Measurements from ENCODE around the gene FAM53A.

Gene FAM53A

DNA sequence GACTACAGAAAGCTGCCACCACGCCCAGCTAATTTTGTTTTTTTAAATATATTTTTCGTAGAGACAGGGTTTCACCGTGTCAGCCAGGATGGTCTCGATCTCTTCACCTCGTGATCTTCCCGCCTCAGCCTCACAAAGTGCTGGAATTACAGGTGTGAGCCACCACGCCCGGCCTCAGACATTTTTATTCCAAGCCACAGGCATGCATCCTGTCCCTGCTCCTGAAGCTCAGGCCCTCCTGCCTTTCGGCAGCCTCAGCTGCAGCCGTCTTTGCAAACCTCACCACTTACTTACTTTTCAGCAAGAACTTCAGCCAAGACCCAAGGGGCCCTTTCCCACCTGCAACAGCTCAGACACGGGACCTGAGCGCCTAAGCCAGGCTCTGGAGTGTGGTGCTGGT lies 26.0 kb downstream of the FAM53A start (continued):
- TF ChIP-seq, protein P1, sequence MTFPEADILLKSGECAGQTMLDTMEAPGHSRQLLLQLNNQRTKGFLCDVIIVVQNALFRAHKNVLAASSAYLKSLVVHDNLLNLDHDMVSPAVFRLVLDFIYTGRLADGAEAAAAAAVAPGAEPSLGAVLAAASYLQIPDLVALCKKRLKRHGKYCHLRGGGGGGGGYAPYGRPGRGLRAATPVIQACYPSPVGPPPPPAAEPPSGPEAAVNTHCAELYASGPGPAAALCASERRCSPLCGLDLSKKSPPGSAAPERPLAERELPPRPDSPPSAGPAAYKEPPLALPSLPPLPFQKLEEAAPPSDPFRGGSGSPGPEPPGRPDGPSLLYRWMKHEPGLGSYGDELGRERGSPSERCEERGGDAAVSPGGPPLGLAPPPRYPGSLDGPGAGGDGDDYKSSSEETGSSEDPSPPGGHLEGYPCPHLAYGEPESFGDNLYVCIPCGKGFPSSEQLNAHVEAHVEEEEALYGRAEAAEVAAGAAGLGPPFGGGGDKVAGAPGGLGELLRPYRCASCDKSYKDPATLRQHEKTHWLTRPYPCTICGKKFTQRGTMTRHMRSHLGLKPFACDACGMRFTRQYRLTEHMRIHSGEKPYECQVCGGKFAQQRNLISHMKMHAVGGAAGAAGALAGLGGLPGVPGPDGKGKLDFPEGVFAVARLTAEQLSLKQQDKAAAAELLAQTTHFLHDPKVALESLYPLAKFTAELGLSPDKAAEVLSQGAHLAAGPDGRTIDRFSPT (tag by site-specific recombination; IDR thresholded peaks at IDR 0.05), result no peak
- TF ChIP-seq YY1 (tag by site-specific recombination; IDR thresholded peaks at IDR 0.05), result no peak
- no peak for TF ChIP-seq GLIS1 (tag by site-specific recombination; IDR thresholded peaks at IDR 0.05)
- TF ChIP-seq, protein P2, sequence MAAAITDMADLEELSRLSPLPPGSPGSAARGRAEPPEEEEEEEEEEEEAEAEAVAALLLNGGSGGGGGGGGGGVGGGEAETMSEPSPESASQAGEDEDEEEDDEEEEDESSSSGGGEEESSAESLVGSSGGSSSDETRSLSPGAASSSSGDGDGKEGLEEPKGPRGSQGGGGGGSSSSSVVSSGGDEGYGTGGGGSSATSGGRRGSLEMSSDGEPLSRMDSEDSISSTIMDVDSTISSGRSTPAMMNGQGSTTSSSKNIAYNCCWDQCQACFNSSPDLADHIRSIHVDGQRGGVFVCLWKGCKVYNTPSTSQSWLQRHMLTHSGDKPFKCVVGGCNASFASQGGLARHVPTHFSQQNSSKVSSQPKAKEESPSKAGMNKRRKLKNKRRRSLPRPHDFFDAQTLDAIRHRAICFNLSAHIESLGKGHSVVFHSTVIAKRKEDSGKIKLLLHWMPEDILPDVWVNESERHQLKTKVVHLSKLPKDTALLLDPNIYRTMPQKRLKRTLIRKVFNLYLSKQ (tag by site-specific recombination; IDR thresholded peaks at IDR 0.05; ENCODE audit: borderline replicate concordance), result no peak
- TF ChIP-seq ZNF558 (tag by site-specific recombination; IDR thresholded peaks at IDR 0.05), result no peak
- TF ChIP-seq KLF8 (tag by site-specific recombination; IDR thresholded peaks at IDR 0.05), result no peak

DNA sequence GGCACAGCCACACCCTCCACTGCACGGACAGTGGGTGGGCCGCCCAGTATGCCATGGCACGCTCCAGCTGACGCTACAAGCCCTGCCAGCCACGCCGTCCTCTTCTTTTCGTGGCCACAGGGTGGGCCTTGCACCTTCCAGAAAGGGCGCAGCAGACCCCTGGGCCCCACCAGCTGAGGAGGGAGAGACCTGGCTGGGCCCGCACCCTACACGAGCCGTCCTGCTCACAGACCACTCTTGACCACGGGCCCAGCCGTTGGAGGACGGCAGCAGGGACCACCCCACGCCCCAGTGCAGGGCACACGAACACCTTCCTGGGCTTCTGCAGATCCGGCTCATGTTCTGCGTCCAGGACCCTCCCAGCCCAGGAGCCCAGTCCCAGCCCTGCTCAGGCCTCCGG lies 27.1 kb downstream of the FAM53A start:
- Histone ChIP-seq H3K4me3 (ENCODE audit: low read depth, low read length) (no peak overlapping the region), H3K9me3 (ENCODE audit: control insufficient read depth, insufficient read depth, low read depth, low read length) (no peaks in the 10 kb centered on the region), H3K4me1 (ENCODE audit: control insufficient read depth, insufficient read depth, low read length) (no peaks in the 10 kb centered on the region), H3K36me3 (ENCODE audit: control insufficient read depth in 2 of 2, insufficient read depth in 1 of 2, low read length in 2 of 2) (no peaks in the 10 kb centered on the region), H3K27ac (ENCODE audit: extremely low read depth, low read depth, low read length) (no peak overlapping the region)
- ChIA-PET POLR2A (no interaction called here), CTCF (no interaction called here)
- TF ChIP-seq ZNF433 (tag by site-specific recombination; IDR thresholded peaks at IDR 0.05; ENCODE audit: low read depth) (no peak), MZF1 (tag by site-specific recombination; IDR thresholded peaks at IDR 0.05; ENCODE audit: borderline replicate concordance) (no peak), ZNF558 (tag by site-specific recombination; IDR thresholded peaks at IDR 0.05) (no peak)

DNA sequence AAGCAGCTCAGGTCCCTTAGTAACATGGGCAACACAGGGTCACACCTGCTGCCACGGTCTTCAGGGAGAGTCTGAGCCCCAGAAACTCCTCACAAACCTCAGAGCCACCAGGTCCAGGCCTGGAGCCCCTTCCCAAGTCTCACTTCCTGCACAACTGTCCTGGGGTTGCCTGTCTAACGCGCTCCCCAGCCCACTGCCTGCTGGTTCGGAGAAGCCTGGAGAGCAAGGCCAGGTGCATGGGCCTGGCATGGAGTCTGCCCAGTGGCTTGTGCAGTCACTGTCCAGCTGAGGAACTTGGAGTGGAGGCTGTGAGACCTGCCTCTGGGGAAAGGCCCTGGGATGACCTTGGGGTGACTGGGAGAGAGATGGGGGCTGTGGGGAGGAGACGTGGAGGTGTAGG lies 28.0 kb downstream of the FAM53A start:
- TF ChIP-seq ZNF121 (tag by site-specific recombination; IDR thresholded peaks at IDR 0.05) (no peak), ZNF560 (tag by site-specific recombination; IDR thresholded peaks at IDR 0.05; ENCODE audit: borderline replicate concordance) (no peak), ZNF292 (tag by site-specific recombination; IDR thresholded peaks at IDR 0.05; ENCODE audit: borderline replicate concordance, low read depth) (no peak)
- no peaks in the 10 kb centered on the region for H3K4me1 ChIP-seq (ENCODE audit: control insufficient read depth, insufficient read depth, low read length)
- POLR2A ChIA-PET, result no interaction called here
- CTCF ChIA-PET, result no interaction called here
- no peak overlapping the region for H3K4me3 ChIP-seq (ENCODE audit: low read depth, low read length)
- no peak overlapping the region for H3K27ac ChIP-seq (ENCODE audit: extremely low read depth, low read depth, low read length)
- H3K36me3 ChIP-seq (ENCODE audit: control insufficient read depth in 2 of 2, insufficient read depth in 1 of 2, low read length in 2 of 2), result no peaks in the 10 kb centered on the region
- H3K9me3 ChIP-seq (ENCODE audit: control insufficient read depth, insufficient read depth, low read depth, low read length), result no peaks in the 10 kb centered on the region

DNA sequence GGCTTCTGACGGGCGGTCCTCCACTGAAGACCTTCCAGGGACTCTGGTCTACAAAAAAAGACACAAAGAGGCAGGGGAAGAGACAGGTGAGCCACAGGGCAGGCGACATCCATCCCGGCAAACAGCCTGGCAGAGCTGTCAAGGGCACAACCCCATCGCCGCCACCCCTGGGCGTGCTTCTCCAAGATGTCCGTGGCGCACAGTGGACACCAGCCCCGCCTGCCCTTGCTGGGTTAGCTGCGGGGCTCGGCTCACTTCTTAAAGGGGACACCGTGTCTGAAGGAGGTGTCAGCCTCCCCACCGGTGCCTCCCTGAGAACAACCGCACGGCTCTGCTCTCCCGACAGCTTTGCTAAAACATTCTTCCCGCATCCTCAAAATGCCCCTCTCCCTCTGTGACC lies 28.4 kb downstream of the FAM53A start:
- ChIA-PET CTCF (no interaction called here), POLR2A (no interaction called here)
- TF ChIP-seq ZNF433 (tag by site-specific recombination; IDR thresholded peaks at IDR 0.05; ENCODE audit: low read depth) (no peak), ZNF211 (tag by site-specific recombination; IDR thresholded peaks at IDR 0.05; ENCODE audit: low read depth) (no peak), ZNF670 (tag by site-specific recombination; IDR thresholded peaks at IDR 0.05; ENCODE audit: low read depth) (no peak)
- no peak overlapping the region for H3K4me3 ChIP-seq (ENCODE audit: low read depth, low read length)
- H3K27ac ChIP-seq (ENCODE audit: extremely low read depth, low read depth, low read length), result no peak overlapping the region
- H3K9me3 ChIP-seq (ENCODE audit: control insufficient read depth, insufficient read depth, low read depth, low read length), result no peaks in the 10 kb centered on the region
- H3K36me3 ChIP-seq (ENCODE audit: control insufficient read depth in 2 of 2, insufficient read depth in 1 of 2, low read length in 2 of 2), result no peaks in the 10 kb centered on the region
- H3K4me1 ChIP-seq (ENCODE audit: control insufficient read depth, insufficient read depth, low read length), result no peaks in the 10 kb centered on the region

DNA sequence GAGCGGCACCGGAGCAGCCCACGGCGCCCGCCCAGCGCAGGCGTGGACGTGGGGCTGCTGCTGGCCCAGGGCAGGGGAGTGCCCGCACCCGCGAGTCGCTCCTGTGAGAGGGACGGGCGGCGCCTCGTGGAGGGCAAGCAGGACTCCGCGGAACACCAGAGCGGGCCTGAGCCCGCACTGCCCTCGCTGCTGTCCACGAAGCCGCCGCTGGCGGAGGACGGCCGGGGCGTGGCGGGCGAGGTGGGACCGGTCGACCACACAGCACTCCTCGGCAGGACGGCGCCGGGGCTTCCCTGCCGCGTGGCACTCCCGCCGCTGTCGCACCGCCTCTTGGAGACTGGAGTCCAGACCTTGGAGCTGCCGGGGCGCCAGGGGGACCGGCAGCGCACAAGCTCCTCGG lies 29.0 kb downstream of the FAM53A start:
- Histone ChIP-seq H3K4me3 (ENCODE audit: low read depth, low read length) (no peak overlapping the region), H3K36me3 (ENCODE audit: control insufficient read depth in 2 of 2, insufficient read depth in 1 of 2, low read length in 2 of 2) (no peaks in the 10 kb centered on the region), H3K9me3 (ENCODE audit: control insufficient read depth, insufficient read depth, low read depth, low read length) (no peaks in the 10 kb centered on the region), H3K4me1 (ENCODE audit: control insufficient read depth, insufficient read depth, low read length) (no peaks in the 10 kb centered on the region), H3K27ac (ENCODE audit: extremely low read depth, low read depth, low read length) (no peak overlapping the region)
- TF ChIP-seq, protein P3, sequence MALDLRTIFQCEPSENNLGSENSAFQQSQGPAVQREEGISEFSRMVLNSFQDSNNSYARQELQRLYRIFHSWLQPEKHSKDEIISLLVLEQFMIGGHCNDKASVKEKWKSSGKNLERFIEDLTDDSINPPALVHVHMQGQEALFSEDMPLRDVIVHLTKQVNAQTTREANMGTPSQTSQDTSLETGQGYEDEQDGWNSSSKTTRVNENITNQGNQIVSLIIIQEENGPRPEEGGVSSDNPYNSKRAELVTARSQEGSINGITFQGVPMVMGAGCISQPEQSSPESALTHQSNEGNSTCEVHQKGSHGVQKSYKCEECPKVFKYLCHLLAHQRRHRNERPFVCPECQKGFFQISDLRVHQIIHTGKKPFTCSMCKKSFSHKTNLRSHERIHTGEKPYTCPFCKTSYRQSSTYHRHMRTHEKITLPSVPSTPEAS (tag by site-specific recombination; IDR thresholded peaks at IDR 0.05), result no peak
- TF ChIP-seq ZNF138 (tag by site-specific recombination; IDR thresholded peaks at IDR 0.05; ENCODE audit: borderline replicate concordance) (no peak), GLIS2 (tag by site-specific recombination; IDR thresholded peaks at IDR 0.05) (no peak), SP7 (tag by site-specific recombination; IDR thresholded peaks at IDR 0.05) (no peak), ZNF391 (tag by site-specific recombination; IDR thresholded peaks at IDR 0.05; ENCODE audit: borderline replicate concordance, low read depth) (no peak), ZXDB (tag by site-specific recombination; IDR thresholded peaks at IDR 0.05) (no peak)
- TF ChIP-seq, protein P4, sequence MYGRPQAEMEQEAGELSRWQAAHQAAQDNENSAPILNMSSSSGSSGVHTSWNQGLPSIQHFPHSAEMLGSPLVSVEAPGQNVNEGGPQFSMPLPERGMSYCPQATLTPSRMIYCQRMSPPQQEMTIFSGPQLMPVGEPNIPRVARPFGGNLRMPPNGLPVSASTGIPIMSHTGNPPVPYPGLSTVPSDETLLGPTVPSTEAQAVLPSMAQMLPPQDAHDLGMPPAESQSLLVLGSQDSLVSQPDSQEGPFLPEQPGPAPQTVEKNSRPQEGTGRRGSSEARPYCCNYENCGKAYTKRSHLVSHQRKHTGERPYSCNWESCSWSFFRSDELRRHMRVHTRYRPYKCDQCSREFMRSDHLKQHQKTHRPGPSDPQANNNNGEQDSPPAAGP (tag by site-specific recombination; IDR thresholded peaks at IDR 0.05), result no peak
- ChIA-PET CTCF (no interaction called here), POLR2A (no interaction called here)

All from HEK293 (cell line).